Activated CD4-positive, alpha-beta T cell treated with anti-CD3 and anti-CD28 coated beads for 36 hours (primary cell): Measurements from ENCODE around the gene FNBP1L. TPM values are rescaled to one million over a fixed set of nuclear protein-coding genes. Genes with fewer than 3 reads are reported as not detected.
"Not testable (repeated sequence)": the region's sequence is repeated elsewhere in the genome, so short reads cannot be mapped to it uniquely, and the experiment has no call there.

ENCODE experiments used
- ATAC-seq: fragments of 200-7000 bp; cut with Tn5 transposase; one replicate; pipeline ENCODE4 v1.10.0; 2021; ENCODE audit warnings: mild to moderate bottlenecking, moderate library complexity
- CTCF ChIA-PET: fragments of 350-600 bp; sonication (Branson Sonifier 250); formaldehyde crosslinking; loops from one replicate; lab custom pipeline; 2021; ENCODE audit warnings: antibody characterized with exemption; lab: Charles Lee
- POLR2A ChIA-PET: fragments of 350-600 bp; sonication (Branson Sonifier 250); formaldehyde crosslinking; loops from one replicate; lab custom pipeline; 2021; ENCODE audit warnings: antibody characterized with exemption, inconsistent platforms; lab: Charles Lee
- DNase-seq: peaks from one replicate; pipeline ENCODE4 v3.0.0-alpha.2; 2020
- H3K27ac Mint-ChIP-seq: one replicate; pipeline ENCODE4 v1.8.0; 2021; ENCODE audit warnings: mixed read lengths
- H3K27me3 Mint-ChIP-seq: one replicate; pipeline ENCODE4 v1.8.0; 2021; ENCODE audit warnings: mixed read lengths
- H3K36me3 Mint-ChIP-seq: one replicate; pipeline ENCODE4 v1.8.0; 2021; ENCODE audit warnings: low read depth, mixed read lengths
- H3K4me1 Mint-ChIP-seq: one replicate; pipeline ENCODE4 v1.8.0; 2021; ENCODE audit warnings: mixed read lengths
- H3K4me3 Mint-ChIP-seq: one replicate; pipeline ENCODE4 v1.8.0; 2021; ENCODE audit warnings: mild to moderate bottlenecking, moderate library complexity, mixed read lengths
- H3K9me3 Mint-ChIP-seq: one replicate; pipeline ENCODE4 v1.8.0; 2021; ENCODE audit warnings: low read depth, mixed read lengths
- intact Hi-C, 2 experiments: fragments of 100-400 bp; cut with DNase I in 1 of 2; cut with micrococcal nuclease in 1 of 2; formaldehyde crosslinking; loops; one replicate each; pipeline versions ENCODE4 v1.14.2 to v1.15.1; 2022 to 2024; cut with DNase I, micrococcal nuclease
- total RNA-seq, 2 experiments: library from RNA; stranded (reverse); gene quantifications; one replicate each; pipeline ENCODE4 v1.2.3, GENCODE V29; 2021

FNBP1L gene
- total RNA-seq, 2 experiments from 2014 or later: 1.2 to 1.4 TPM

- CTCF ChIA-PET, H3K36me3 Mint-ChIP-seq: not testable (repeated sequence)
These were observed 17.6 kb downstream of the FNBP1L start for GRCh38 chr1:93465371-93466082.

GRCh38 chr1:93467606-93468005, 19.7 kb downstream of the FNBP1L start:
- ATAC-seq (no peak), DNase-seq (no peak)
- Mint-ChIP-seq H3K4me1 (no peaks in the 10 kb centered on the region), H3K27ac (no peak overlapping the region), H3K36me3 (no peaks in the 10 kb centered on the region), H3K9me3 (peaks cover 6% of the 10 kb centered on the region), H3K27me3 (no peaks in the 10 kb centered on the region), H3K4me3 (no peak overlapping the region)
- CTCF ChIA-PET: no interaction called here
- intact Hi-C loops: loop anchor here in 1 of 2 experiments (2.0 kb wide), 1 partner anchor 13 kb away; no protein-coding TSS in a partner anchor
- POLR2A ChIA-PET: no interaction called here

More at GRCh38 chr1:93465371-93466082, 17.6 kb downstream of the FNBP1L start:
- H3K27me3 Mint-ChIP-seq, ATAC-seq, H3K4me1 Mint-ChIP-seq, H3K9me3 Mint-ChIP-seq, POLR2A ChIA-PET, H3K27ac Mint-ChIP-seq, intact Hi-C loops, H3K4me3 Mint-ChIP-seq, DNase-seq: not testable (repeated sequence)

DNA sequence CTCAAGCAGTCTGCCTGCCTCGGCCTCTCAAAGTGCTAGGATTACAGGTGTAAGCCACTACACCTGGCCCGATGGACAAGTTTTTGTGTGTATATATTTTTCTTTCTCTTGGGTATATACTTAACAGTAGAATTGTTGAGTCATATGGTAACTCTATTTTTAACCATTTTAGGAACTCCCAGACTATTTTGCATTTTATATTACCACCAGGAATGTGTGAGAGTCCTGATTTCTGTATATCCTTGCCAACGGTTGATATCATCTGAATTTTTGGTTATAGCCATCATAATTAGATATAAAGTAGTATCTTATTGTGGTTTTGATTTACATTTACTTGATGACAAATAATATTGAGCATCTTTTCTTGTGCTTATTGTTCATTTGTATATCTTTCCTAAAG, 20.7 kb downstream of the FNBP1L start:
- Mint-ChIP-seq H3K27ac (no peak overlapping the region), H3K9me3 (peaks cover 6% of the 10 kb centered on the region), H3K4me1 (no peaks in the 10 kb centered on the region), H3K4me3 (no peak overlapping the region), H3K36me3 (no peaks in the 10 kb centered on the region), H3K27me3 (no peaks in the 10 kb centered on the region)
- ChIA-PET CTCF (no interaction called here), POLR2A (no interaction called here)
- intact Hi-C loops: loop anchor here in 1 of 2 experiments (2.0 kb wide), 1 partner anchor 14 kb away; no protein-coding TSS in a partner anchor
- ATAC-seq: no peak
- DNase-seq: no peak

- H3K4me3 Mint-ChIP-seq, H3K36me3 Mint-ChIP-seq, H3K4me1 Mint-ChIP-seq, H3K27ac Mint-ChIP-seq, ATAC-seq, H3K9me3 Mint-ChIP-seq, H3K27me3 Mint-ChIP-seq, POLR2A ChIA-PET, DNase-seq: not testable (repeated sequence)
- intact Hi-C loops: loop anchor here in 1 of 2 experiments (2.0 kb wide), 1 partner anchor 14 kb away; no protein-coding TSS in a partner anchor
- CTCF ChIA-PET: interaction anchor here (1.1 kb wide), 1 partner anchor 33 kb away, joined by 4 read pairs; no protein-coding TSS in a partner anchor
These were observed 21.3 kb downstream of the FNBP1L start for GRCh38 chr1:93469223-93469622.

- H3K27ac Mint-ChIP-seq: no peak overlapping the region
- no peak for DNase-seq
- no peaks in the 10 kb centered on the region for H3K36me3 Mint-ChIP-seq
- H3K27me3 Mint-ChIP-seq: no peaks in the 10 kb centered on the region
- peaks cover 2% of the 10 kb centered on the region for H3K9me3 Mint-ChIP-seq
- CTCF ChIA-PET: interaction anchor here (0.9 to 1.4 kb wide), 3 partner anchors 17 to 373 kb away, joined by 3 to 4 read pairs (median 4); no protein-coding TSS in a partner anchor
- POLR2A ChIA-PET: no interaction called here
- no peak for ATAC-seq
- intact Hi-C loops: no loop called here
- no peak overlapping the region for H3K4me3 Mint-ChIP-seq
- H3K4me1 Mint-ChIP-seq: no peaks in the 10 kb centered on the region
These were observed 23.4 kb downstream of the FNBP1L start for GRCh38 chr1:93471284-93471683.

DNA sequence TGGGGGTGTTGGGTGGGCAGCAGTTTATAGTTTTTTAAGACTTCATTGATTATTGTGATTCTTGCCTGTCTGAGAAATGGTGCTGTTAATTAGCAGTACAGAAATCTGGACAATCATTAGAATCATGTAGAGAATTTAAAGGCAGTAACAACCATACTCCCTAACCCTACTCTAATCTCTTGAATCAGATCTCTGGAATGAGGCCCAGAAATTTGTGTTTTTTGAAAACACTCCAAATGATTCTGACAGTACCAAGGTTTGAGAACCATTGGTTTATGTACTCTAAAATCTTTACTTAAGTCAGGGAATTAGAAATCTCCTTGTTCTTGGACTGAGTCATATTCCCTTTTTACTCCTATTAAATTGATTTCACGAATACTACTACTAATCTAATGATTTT, 24.0 kb downstream of the FNBP1L start:
- Mint-ChIP-seq H3K36me3 (no peaks in the 10 kb centered on the region), H3K4me1 (no peaks in the 10 kb centered on the region), H3K27me3 (no peaks in the 10 kb centered on the region), H3K27ac (no peak overlapping the region), H3K4me3 (no peak overlapping the region), H3K9me3 (peaks cover 4% of the 10 kb centered on the region)
- POLR2A ChIA-PET: no interaction called here
- no peak for DNase-seq
- intact Hi-C loops: no loop called here
- CTCF ChIA-PET: no interaction called here
- no peak for ATAC-seq

DNA sequence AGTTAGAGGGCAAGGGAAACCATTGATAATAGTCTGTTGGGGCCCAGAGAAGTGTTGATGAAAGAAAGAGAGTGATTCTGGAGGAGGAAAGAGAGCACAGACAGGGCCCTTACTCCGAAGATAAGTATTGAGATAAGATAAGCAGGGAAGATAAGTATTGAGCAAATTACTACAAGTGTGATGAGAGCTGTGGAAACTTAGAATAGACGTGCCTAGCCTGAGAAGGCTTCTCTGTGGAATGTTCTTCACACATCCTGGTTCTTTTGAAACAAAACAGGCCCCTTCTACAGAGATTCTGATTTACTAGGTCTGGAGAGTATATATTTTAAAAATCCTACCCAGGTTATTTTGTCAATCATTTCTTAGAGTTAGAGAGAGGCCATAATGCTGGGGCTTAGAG, 26.4 kb downstream of the FNBP1L start:
- peaks cover 14% of the 10 kb centered on the region for H3K9me3 Mint-ChIP-seq
- H3K36me3 Mint-ChIP-seq: peaks cover 4% of the 10 kb centered on the region
- DNase-seq (no peak), ATAC-seq (no peak)
- intact Hi-C loops: no loop called here
- POLR2A ChIA-PET: no interaction called here
- H3K27ac Mint-ChIP-seq: no peak overlapping the region
- H3K27me3 Mint-ChIP-seq: peaks cover 1% of the 10 kb centered on the region
- CTCF ChIA-PET: interaction anchor here (0.8 to 1.2 kb wide), 2 partner anchors 14 to 18 kb away, joined by 3 to 4 read pairs; no protein-coding TSS in a partner anchor
- H3K4me3 Mint-ChIP-seq: no peak overlapping the region
- no peaks in the 10 kb centered on the region for H3K4me1 Mint-ChIP-seq

GRCh38 chr1:93475681-93476080, 27.8 kb downstream of the FNBP1L start:
- Mint-ChIP-seq H3K4me1 (no peaks in the 10 kb centered on the region), H3K4me3 (no peak overlapping the region), H3K27me3 (peaks cover 1% of the 10 kb centered on the region), H3K9me3 (peaks cover 19% of the 10 kb centered on the region), H3K36me3 (peaks cover 4% of the 10 kb centered on the region), H3K27ac (no peak overlapping the region)
- ChIA-PET CTCF (no interaction called here), POLR2A (no interaction called here)
- intact Hi-C loops: no loop called here
- DNase-seq: no peak
- ATAC-seq: no peak

DNA sequence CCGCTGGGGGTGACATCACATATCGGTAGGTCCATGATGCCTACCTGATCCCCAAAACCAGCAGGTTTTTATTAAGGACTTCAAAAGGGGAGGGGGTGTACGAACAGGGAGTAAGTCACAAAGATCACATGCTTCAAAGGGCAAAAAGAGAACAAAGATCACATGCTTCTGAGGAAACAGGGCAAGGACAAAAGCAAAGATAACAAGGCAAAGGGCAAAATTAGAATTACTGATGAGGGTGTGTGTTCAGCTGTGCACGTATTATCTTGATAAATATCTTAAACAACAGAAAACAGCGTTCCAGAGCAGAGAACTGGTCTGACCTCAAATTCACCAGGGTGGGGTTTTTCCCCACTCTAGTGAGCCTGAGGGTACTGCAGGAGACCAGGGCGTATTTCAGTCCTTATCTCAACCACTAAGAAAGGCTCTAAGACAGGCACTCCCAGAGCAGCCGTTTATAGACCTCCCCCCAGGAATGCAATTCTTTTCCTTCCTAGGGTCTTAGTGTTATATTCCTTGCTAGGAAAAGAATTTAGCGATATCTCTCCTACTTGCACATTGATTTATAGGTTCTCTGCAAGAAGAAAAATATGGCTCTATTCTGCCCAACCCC, 31.3 kb downstream of the FNBP1L start:
- DNase-seq: peak; percentile 20
- H3K36me3 Mint-ChIP-seq, H3K4me1 Mint-ChIP-seq, H3K27ac Mint-ChIP-seq, H3K27me3 Mint-ChIP-seq, POLR2A ChIA-PET, CTCF ChIA-PET, intact Hi-C loops, H3K4me3 Mint-ChIP-seq, ATAC-seq: not testable (repeated sequence)
- H3K9me3 Mint-ChIP-seq: peaks cover 19% of the 10 kb centered on the region

GRCh38 chr1:93481899-93482298, 34.0 kb downstream of the FNBP1L start:
- H3K9me3 Mint-ChIP-seq: peaks cover 17% of the 10 kb centered on the region
- ATAC-seq, H3K4me3 Mint-ChIP-seq, DNase-seq, H3K27ac Mint-ChIP-seq, H3K27me3 Mint-ChIP-seq, intact Hi-C loops, H3K4me1 Mint-ChIP-seq, POLR2A ChIA-PET, H3K36me3 Mint-ChIP-seq, CTCF ChIA-PET: not testable (repeated sequence)

DNA sequence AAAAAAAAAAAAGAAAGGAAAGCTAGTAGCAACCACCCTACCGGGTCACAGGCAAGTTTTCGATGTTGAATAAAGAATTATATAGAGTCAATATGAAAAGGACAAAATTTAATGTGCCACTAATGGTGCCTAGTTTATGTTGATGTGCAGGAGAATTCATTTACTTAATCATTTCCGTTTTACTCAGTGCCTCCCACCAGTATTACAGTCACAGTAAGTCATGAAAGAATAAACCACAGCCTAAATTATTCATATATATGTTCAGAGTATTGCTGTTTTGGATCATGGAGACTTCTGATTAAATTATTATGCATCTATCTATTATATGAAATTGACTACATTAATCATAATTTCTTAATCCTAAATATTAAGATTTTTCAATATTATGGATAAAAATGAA, 35.3 kb downstream of the FNBP1L start:
- H3K27ac Mint-ChIP-seq: no peak overlapping the region
- H3K4me3 Mint-ChIP-seq: no peak overlapping the region
- peak; percentile 65 for ATAC-seq
- H3K9me3 Mint-ChIP-seq: peaks cover 14% of the 10 kb centered on the region
- ChIA-PET POLR2A (no interaction called here), CTCF (no interaction called here)
- DNase-seq: no peak
- H3K27me3 Mint-ChIP-seq: no peaks in the 10 kb centered on the region
- H3K36me3 Mint-ChIP-seq: peaks cover 4% of the 10 kb centered on the region
- peaks cover 2% of the 10 kb centered on the region for H3K4me1 Mint-ChIP-seq
- intact Hi-C loops: no loop called here

GRCh38 chr1:93483606-93484005, 35.7 kb downstream of the FNBP1L start:
- H3K4me1 Mint-ChIP-seq: peaks cover 2% of the 10 kb centered on the region
- H3K27me3 Mint-ChIP-seq: no peaks in the 10 kb centered on the region
- POLR2A ChIA-PET: no interaction called here
- H3K9me3 Mint-ChIP-seq: peaks cover 10% of the 10 kb centered on the region
- no peak overlapping the region for H3K4me3 Mint-ChIP-seq
- peaks cover 4% of the 10 kb centered on the region for H3K36me3 Mint-ChIP-seq
- intact Hi-C loops: no loop called here
- CTCF ChIA-PET: no interaction called here
- ATAC-seq (no peak), DNase-seq (no peak)
- no peak overlapping the region for H3K27ac Mint-ChIP-seq
